OCI-LY7 (cell line): ENCODE results near the gene LDLRAD1.
"Not testable (repeated sequence)": the region's sequence is repeated elsewhere in the genome, so short reads cannot be mapped to it uniquely, and the experiment has no call there.

Experiments used
- EZH2phosphoT487 ChIP-seq: fragments of 200-600 bp; sonication (generic); IDR thresholded peaks from 2 replicates; pipeline ENCODE4 v1.6.1; 2018; ENCODE audit warnings: low read depth, borderline replicate concordance, mild to moderate bottlenecking, mixed run types, antibody characterized with exemption, low read length, moderate library complexity, mixed read lengths
- TF ChIP-seq, protein P1 (sequence below): fragments of 200-600 bp; sonication (generic); conservative IDR thresholded peaks from 2 replicates; pipeline ENCODE4 v1.5.1; 2014; ENCODE audit warnings: mild to moderate bottlenecking, antibody characterized with exemption, low read length, moderate library complexity, mixed read lengths

DNA sequence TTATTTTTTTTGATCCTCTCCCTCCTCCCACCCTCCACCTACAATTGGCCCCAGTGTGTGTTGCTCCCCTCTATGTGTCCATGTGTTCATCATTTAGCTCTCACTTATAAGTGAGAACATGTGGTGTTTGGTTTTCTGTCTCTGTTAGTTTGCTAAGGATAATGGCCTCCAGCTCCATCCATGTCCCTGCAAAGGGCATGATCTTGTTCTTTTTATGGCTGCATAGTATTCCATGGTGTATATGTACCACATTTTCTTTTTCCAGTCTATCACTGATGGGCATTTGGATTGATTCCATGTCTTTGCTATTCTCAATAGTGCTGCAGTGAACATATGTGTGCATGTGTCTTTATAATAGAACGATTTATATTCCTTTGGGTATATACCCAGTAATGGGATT lies 6.8 kb upstream of the LDLRAD1 start:
- TF ChIP-seq, protein P1, sequence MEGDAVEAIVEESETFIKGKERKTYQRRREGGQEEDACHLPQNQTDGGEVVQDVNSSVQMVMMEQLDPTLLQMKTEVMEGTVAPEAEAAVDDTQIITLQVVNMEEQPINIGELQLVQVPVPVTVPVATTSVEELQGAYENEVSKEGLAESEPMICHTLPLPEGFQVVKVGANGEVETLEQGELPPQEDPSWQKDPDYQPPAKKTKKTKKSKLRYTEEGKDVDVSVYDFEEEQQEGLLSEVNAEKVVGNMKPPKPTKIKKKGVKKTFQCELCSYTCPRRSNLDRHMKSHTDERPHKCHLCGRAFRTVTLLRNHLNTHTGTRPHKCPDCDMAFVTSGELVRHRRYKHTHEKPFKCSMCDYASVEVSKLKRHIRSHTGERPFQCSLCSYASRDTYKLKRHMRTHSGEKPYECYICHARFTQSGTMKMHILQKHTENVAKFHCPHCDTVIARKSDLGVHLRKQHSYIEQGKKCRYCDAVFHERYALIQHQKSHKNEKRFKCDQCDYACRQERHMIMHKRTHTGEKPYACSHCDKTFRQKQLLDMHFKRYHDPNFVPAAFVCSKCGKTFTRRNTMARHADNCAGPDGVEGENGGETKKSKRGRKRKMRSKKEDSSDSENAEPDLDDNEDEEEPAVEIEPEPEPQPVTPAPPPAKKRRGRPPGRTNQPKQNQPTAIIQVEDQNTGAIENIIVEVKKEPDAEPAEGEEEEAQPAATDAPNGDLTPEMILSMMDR: not testable (repeated sequence)
- not testable (repeated sequence) for TF ChIP-seq EZH2phosphoT487
